CD14-positive monocyte (primary cell): ENCODE results near the gene NINL. TPM values are rescaled to one million over a fixed set of nuclear protein-coding genes. Genes with fewer than 3 reads are reported as not detected.

ENCODE experiments used
- DNase-seq, 3 donors: peaks; one replicate each; pipeline ENCODE4 v3.0.0-alpha.2; 2011 to 2022
- H2AFZ ChIP-seq: 2 replicates; pipeline ENCODE4 v1.6.0; 2012; ENCODE audit warnings: mild to moderate bottlenecking, low read depth, low read length, inconsistent platforms; ENCODE audit not compliant: insufficient read depth, poor library complexity, severe bottlenecking
- H3K27ac ChIP-seq, 2 donors: 1 replicate in 1 of 2; 2 replicates in 1 of 2; pipeline ENCODE4 v1.5.1; 2012 to 2013; ENCODE audit warnings: low read length in 2 of 2, control low read depth in 1 of 2, inconsistent platforms in 1 of 2, low read depth in 1 of 2, mild to moderate bottlenecking in 1 of 2
- H3K27me3 ChIP-seq, 2 donors: one replicate each; pipeline versions ENCODE4 v1.6.0 to v1.6.1; 2011 to 2013; ENCODE audit warnings: low read length in 2 of 2; ENCODE audit not compliant: control insufficient read depth in 2 of 2, insufficient read depth in 2 of 2
- H3K36me3 ChIP-seq, 2 donors: replicated peaks in 1 of 2; 1 replicate in 1 of 2; 2 replicates in 1 of 2; pipeline versions ENCODE4 v1.5.1 to v1.6.1; 2012 to 2013; ENCODE audit warnings: low read length in 2 of 2, control low read depth in 1 of 2, inconsistent platforms in 1 of 2, mild to moderate bottlenecking in 1 of 2; ENCODE audit not compliant: insufficient read depth in 2 of 2, control insufficient read depth in 1 of 2
- H3K4me1 ChIP-seq, 2 donors: 1 replicate in 1 of 2; 2 replicates in 1 of 2; pipeline versions ENCODE4 v1.5.1 to v1.6.1; 2012 to 2013; ENCODE audit warnings: low read length in 2 of 2, control low read depth in 1 of 2, inconsistent platforms in 1 of 2, mild to moderate bottlenecking in 1 of 2, moderate library complexity in 1 of 2; ENCODE audit not compliant: insufficient read depth in 2 of 2, control insufficient read depth in 1 of 2
- H3K4me2 ChIP-seq: replicated peaks from 2 replicates; pipeline ENCODE3; 2012; ENCODE audit warnings: low read length, moderate library complexity, mild to moderate bottlenecking; ENCODE audit not compliant: poor library complexity, severe bottlenecking; ENCODE audit errors: extremely low read depth
- H3K4me3 ChIP-seq, 3 experiments: fragments of 200-600 bp in 1 of 3; sonication (generic) in 1 of 3; replicated peaks in 1 of 3; 1 replicate in 2 of 3; 2 replicates in 1 of 3; pipeline ENCODE4 v1.5.1; 2011 to 2013; ENCODE audit warnings: low read length in 3 of 3, mild to moderate bottlenecking in 3 of 3, control low read depth in 2 of 3, low read depth in 2 of 3, inconsistent platforms in 1 of 3, moderate library complexity in 1 of 3
- H3K79me2 ChIP-seq: 2 replicates; pipeline ENCODE4 v1.6.0; 2012; ENCODE audit warnings: mild to moderate bottlenecking, control low read depth, inconsistent platforms, low read length, moderate library complexity; ENCODE audit not compliant: insufficient read depth
- H3K9ac ChIP-seq: 2 replicates; pipeline ENCODE4 v1.6.0; 2017; ENCODE audit warnings: low read length, mild to moderate bottlenecking; ENCODE audit not compliant: insufficient read depth, poor library complexity, severe bottlenecking
- H3K9me3 ChIP-seq, 2 donors: replicated peaks in 1 of 2; 1 replicate in 1 of 2; 2 replicates in 1 of 2; pipeline versions ENCODE4 v1.5.1 to v1.6.1; 2012 to 2013; ENCODE audit warnings: low read length in 2 of 2, control low read depth in 1 of 2; ENCODE audit not compliant: control insufficient read depth in 1 of 2, insufficient read depth in 1 of 2
- H4K20me1 ChIP-seq: 2 replicates; pipeline ENCODE4 v1.6.0; 2012; ENCODE audit warnings: mild to moderate bottlenecking, low read length, control low read depth, moderate library complexity; ENCODE audit not compliant: insufficient read depth
- H3K27ac Mint-ChIP-seq, 7 donors: one replicate each; pipeline ENCODE4 v1.8.0; 2020; ENCODE audit warnings: mild to moderate bottlenecking in 7 of 7, mixed read lengths in 7 of 7, moderate library complexity in 6 of 7, inconsistent platforms in 2 of 7
- H3K27me3 Mint-ChIP-seq, 3 donors: one replicate each; pipeline ENCODE4 v1.8.0; 2021 to 2022; ENCODE audit warnings: low read depth in 3 of 3, mild to moderate bottlenecking in 3 of 3, mixed read lengths in 3 of 3, moderate library complexity in 3 of 3, inconsistent platforms in 1 of 3
- H3K36me3 Mint-ChIP-seq, 2 donors: one replicate each; pipeline ENCODE4 v1.8.0; 2020; ENCODE audit warnings: mixed read lengths in 2 of 2, inconsistent platforms in 1 of 2, mild to moderate bottlenecking in 1 of 2
- H3K4me1 Mint-ChIP-seq: one replicate; pipeline ENCODE4 v1.8.0; 2020; ENCODE audit warnings: mild to moderate bottlenecking, mixed read lengths
- H3K4me3 Mint-ChIP-seq, 2 donors: one replicate each; pipeline ENCODE4 v1.8.0; 2020; ENCODE audit warnings: mild to moderate bottlenecking in 2 of 2, mixed read lengths in 2 of 2, moderate library complexity in 1 of 2
- H3K9me3 Mint-ChIP-seq, 7 donors: one replicate each; pipeline ENCODE4 v1.8.0; 2020 to 2022; ENCODE audit warnings: mixed read lengths in 7 of 7, mild to moderate bottlenecking in 6 of 7, moderate library complexity in 6 of 7, inconsistent platforms in 2 of 7
- WGBS: methylation state at CpG from one replicate; pipeline ENCODE4 v1.1.5; 2013; ENCODE audit warnings: missing lambda C conversion rate; ENCODE audit not compliant: insufficient coverage; 5-methylcytosine and 5-hydroxymethylcytosine counted together
- intact Hi-C, 2 donors: fragments of 100-400 bp; cut with micrococcal nuclease; formaldehyde crosslinking; loops; one replicate each; pipeline versions ENCODE4 v1.15.0 to v1.15.1; 2023
- polyA plus RNA-seq, 3 donors: library from polyadenylated mRNA; depleted of rRNA in 1 of 3; unstranded in 2 of 3; stranded (reverse) in 1 of 3; fragments of 300-500 nt in 2 of 3; fragments of >200 nt in 1 of 3; fragmentation: Illumina TruSeq in 2 of 3; gene quantifications; 1 replicate in 2 of 3; 2 replicates in 1 of 3; pipeline ENCODE4 v1.2.3, GENCODE V29; 2012 to 2021
- TF ChIP-seq, protein P1 (sequence below): fragments of 200-600 bp; IDR thresholded peaks from one replicate; pipeline ENCODE4 v1.8.0; 2022; ENCODE audit warnings: antibody characterized with exemption, mild to moderate bottlenecking

NINL gene
- polyA plus RNA-seq, 3 donors: 0.08 to 0.15 TPM; not detected in 1

GRCh38 chr20:25576783-25577530, 8.4 kb downstream of the NINL start:
- no peak overlapping the region for H3K4me2 ChIP-seq
- TF ChIP-seq, protein P1, sequence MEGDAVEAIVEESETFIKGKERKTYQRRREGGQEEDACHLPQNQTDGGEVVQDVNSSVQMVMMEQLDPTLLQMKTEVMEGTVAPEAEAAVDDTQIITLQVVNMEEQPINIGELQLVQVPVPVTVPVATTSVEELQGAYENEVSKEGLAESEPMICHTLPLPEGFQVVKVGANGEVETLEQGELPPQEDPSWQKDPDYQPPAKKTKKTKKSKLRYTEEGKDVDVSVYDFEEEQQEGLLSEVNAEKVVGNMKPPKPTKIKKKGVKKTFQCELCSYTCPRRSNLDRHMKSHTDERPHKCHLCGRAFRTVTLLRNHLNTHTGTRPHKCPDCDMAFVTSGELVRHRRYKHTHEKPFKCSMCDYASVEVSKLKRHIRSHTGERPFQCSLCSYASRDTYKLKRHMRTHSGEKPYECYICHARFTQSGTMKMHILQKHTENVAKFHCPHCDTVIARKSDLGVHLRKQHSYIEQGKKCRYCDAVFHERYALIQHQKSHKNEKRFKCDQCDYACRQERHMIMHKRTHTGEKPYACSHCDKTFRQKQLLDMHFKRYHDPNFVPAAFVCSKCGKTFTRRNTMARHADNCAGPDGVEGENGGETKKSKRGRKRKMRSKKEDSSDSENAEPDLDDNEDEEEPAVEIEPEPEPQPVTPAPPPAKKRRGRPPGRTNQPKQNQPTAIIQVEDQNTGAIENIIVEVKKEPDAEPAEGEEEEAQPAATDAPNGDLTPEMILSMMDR: no peak
- Mint-ChIP-seq H3K9me3 (no peaks in the 10 kb centered on the region), H3K27ac (no peak overlapping the region), H3K36me3 (no peaks in the 10 kb centered on the region), H3K4me3 (no peak overlapping the region), H3K4me1 (no peaks in the 10 kb centered on the region), H3K27me3 (peaks cover 7 to 21% (median 15%) of the 10 kb centered on the region in 3 donors)
- no peak overlapping the region for H3K4me3 ChIP-seq
- H2AFZ ChIP-seq: no peak overlapping the region
- intact Hi-C loops: no loop called here
- no peak overlapping the region for H3K9ac ChIP-seq
- H3K27ac ChIP-seq: no peak overlapping the region
- no peaks in the 10 kb centered on the region for H3K9me3 ChIP-seq
- no peaks in the 10 kb centered on the region for H3K36me3 ChIP-seq
- H3K27me3 ChIP-seq: no peaks in the 10 kb centered on the region
- 91% methylated on average over 12 of the region's 16 CpGs for WGBS
- no peak for DNase-seq
- H3K4me1 ChIP-seq: no peaks in the 10 kb centered on the region
- H4K20me1 ChIP-seq: no peaks in the 10 kb centered on the region
- H3K79me2 ChIP-seq: no peaks in the 10 kb centered on the region

- peaks cover 3 to 6% (median 4%) of the 10 kb centered on the region in 3 donors for H3K27me3 Mint-ChIP-seq
- Histone ChIP-seq H3K27ac (no peak overlapping the region), H3K9me3 (no peaks in the 10 kb centered on the region), H3K4me1 (no peaks in the 10 kb centered on the region), H2AFZ (no peak overlapping the region), H3K9ac (no peak overlapping the region), H3K36me3 (no peaks in the 10 kb centered on the region), H3K4me3 (no peak overlapping the region), H3K79me2 (no peaks in the 10 kb centered on the region), H3K4me2 (no peak overlapping the region), H4K20me1 (no peaks in the 10 kb centered on the region), H3K27me3 (no peaks in the 10 kb centered on the region)
- H3K9me3 Mint-ChIP-seq: peaks cover 0 to under 1% (median 0%) of the 10 kb centered on the region in 7 donors
- 41% methylated on average over 3 of the region's 3 CpGs for WGBS
- no peaks in the 10 kb centered on the region for H3K4me1 Mint-ChIP-seq
- no peak overlapping the region for H3K27ac Mint-ChIP-seq
- TF ChIP-seq, protein P1: no peak
- no peak for DNase-seq
- no peak overlapping the region for H3K4me3 Mint-ChIP-seq
- H3K36me3 Mint-ChIP-seq: no peaks in the 10 kb centered on the region
- intact Hi-C loops: no loop called here
These were observed 10.9 kb downstream of the NINL start for GRCh38 chr20:25574411-25574810.
